GM12891 (cell line): ENCODE measurements around the gene SDK1.

Experiments used
- DNase-seq: peaks from one replicate; pipeline ENCODE4 v3.0.0; 2011; ENCODE audit warnings: low spot score; ENCODE audit not compliant: insufficient read length
- FAIRE-seq: peaks from 2 replicates; lab custom pipeline; 2011; peaks lifted over from hg19 to GRCh38; lab: Jason Lieb, UNC
- PAX5 ChIP-seq: IDR thresholded peaks from 2 replicates; pipeline ENCODE4 v1.6.1; 2011; ENCODE audit warnings: low read length, moderate library complexity, mild to moderate bottlenecking; ENCODE audit not compliant: insufficient read depth, severe bottlenecking
- POLR2A ChIP-seq: IDR thresholded peaks from 2 replicates; pipeline ENCODE4 v1.6.1; 2011; ENCODE audit warnings: low read depth, low read length, control low read depth
- POLR2AphosphoS5 ChIP-seq: IDR thresholded peaks from 2 replicates; pipeline ENCODE4 v1.6.1; 2011; ENCODE audit warnings: low read depth, low read length, control low read depth
- POU2F2 ChIP-seq: IDR thresholded peaks from 2 replicates; pipeline ENCODE4 v1.6.1; 2011; ENCODE audit warnings: low read depth, mild to moderate bottlenecking, control low read depth, low read length, moderate library complexity
- SPI1 ChIP-seq: IDR thresholded peaks from 2 replicates; pipeline ENCODE4 v1.6.1; 2011; ENCODE audit warnings: low read depth, low read length, control low read depth
- TAF1 ChIP-seq: IDR thresholded peaks from 2 replicates; pipeline ENCODE4 v1.6.1; 2011; ENCODE audit warnings: low read depth, low read length, control low read depth

SDK1 gene

DNA sequence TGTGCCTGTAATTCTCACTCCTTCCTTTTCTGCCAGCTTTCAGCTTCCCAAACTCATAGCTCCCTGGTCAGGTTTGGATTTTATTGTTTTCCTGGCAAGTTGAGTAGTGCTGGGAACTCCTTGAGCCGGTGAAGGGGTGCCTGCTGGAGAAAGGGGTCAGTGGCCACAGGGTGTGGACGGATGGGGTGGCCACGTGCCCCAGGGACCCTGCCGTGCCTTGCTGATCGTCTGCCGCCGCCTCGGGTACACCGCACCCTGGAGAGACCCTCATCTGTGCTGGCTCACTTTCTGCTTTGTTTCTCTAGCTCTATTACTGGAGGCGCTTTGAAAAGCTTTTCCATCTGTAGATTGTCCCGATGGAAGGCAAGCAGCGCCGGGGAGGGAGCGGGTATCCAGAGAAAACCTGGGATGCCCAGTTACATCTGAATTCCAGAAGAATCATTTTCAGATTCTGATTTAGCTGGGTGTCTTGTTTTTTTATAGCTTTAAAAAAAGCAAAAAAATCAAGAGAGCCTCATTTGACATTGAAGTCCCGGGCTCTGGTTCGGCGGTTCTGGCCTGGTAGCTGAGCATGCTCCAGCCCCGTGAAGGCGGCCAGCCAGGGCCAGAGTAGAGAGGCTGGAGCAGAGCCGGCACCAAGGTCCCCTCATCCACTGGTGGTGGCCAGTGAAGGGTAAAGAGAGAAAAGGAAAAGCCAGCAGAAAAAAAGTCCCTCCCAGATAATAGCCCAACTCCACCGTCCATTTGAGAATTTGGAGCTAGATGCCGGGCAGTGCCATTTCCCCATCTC lies 870.1 kb downstream of the SDK1 start:
- DNase-seq (no peak), FAIRE-seq (no peak)
- TF ChIP-seq POU2F2 (no peak), PAX5 (no peak), SPI1 (no peak), POLR2A (no peak), POLR2AphosphoS5 (no peak), TAF1 (no peak)

GRCh38 chr7:4172883-4173282 lies 871.8 kb downstream of the SDK1 start:
- FAIRE-seq (no peak), DNase-seq (no peak)
- TF ChIP-seq POLR2AphosphoS5: no peak
- TF ChIP-seq PAX5: no peak
- no peak for TF ChIP-seq TAF1
- TF ChIP-seq POLR2A: no peak
- no peak for TF ChIP-seq SPI1
- TF ChIP-seq POU2F2: no peak

DNA sequence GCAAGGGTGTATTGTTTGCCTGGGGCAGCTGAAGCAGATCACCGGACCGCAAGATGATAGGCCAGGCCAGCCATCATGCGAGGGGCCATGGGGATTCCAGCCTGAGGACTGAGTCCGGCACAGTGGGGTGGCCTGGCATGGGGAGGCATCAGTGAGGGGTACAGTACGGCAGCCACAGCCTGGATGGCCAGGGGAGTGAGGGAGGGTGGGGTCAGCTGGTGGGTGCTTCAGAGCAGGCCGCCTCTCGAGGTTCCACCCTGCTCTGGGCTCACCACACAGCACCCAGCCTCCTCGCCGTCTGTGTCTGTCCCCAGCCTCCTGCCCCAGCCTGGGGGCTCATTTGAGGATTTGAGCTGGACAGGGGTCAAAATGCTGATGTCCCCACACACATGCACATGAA lies 872.6 kb downstream of the SDK1 start:
- DNase-seq (no peak), FAIRE-seq (no peak)
- TF ChIP-seq TAF1 (no peak), POLR2A (no peak), PAX5 (no peak), POU2F2 (no peak), POLR2AphosphoS5 (no peak), SPI1 (no peak)

DNA sequence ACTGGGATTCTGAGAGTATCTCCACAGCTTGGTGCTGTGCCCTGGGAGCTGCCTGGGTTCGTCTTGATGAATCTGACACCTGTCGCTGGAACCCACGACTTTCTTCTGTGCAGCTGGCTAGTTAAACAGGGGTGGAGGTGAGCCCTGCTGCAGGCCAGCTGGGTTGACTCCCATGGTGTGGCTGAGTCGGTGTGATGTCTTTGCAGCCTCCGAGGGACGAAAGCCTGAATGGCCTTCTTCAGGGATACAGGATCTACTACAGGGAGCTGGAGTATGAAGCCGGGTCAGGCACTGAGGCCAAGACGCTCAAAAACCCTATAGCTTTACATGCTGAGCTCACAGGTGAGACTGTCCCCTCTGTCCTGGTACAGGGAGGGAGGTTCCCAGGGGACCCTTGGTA lies 873.0 kb downstream of the SDK1 start:
- DNase-seq: no peak
- no peak for FAIRE-seq
- TF ChIP-seq POLR2A (no peak), SPI1 (no peak), POU2F2 (no peak), POLR2AphosphoS5 (no peak), TAF1 (no peak), PAX5 (no peak)

GRCh38 chr7:4174451-4174850 lies 873.4 kb downstream of the SDK1 start:
- FAIRE-seq (no peak), DNase-seq (no peak)
- no peak for TF ChIP-seq POLR2AphosphoS5
- TF ChIP-seq TAF1: no peak
- no peak for TF ChIP-seq SPI1
- TF ChIP-seq POLR2A: no peak
- TF ChIP-seq POU2F2: no peak
- no peak for TF ChIP-seq PAX5

DNA sequence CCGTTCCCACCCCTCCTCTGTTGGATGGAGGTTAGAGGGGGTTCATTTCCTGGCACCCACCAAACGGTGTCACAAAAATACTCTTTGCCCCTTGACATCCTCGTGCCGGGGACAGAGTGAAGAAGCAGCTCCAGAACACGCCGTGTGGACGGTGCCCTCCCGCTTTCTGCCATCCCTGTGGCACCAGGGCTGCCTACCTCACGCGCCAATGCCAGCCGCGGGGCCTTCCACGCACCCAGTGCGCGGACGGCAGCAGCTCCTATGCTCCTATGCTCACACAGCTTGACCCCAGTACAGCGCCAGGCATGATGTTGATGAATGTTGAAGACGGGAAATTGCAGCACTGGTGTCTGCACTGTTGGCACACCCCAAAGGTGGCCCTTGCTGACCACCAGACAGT lies 873.8 kb downstream of the SDK1 start:
- FAIRE-seq: no peak
- TF ChIP-seq TAF1 (no peak), POU2F2 (no peak), POLR2AphosphoS5 (no peak), SPI1 (no peak), PAX5 (no peak), POLR2A (no peak)

DNA sequence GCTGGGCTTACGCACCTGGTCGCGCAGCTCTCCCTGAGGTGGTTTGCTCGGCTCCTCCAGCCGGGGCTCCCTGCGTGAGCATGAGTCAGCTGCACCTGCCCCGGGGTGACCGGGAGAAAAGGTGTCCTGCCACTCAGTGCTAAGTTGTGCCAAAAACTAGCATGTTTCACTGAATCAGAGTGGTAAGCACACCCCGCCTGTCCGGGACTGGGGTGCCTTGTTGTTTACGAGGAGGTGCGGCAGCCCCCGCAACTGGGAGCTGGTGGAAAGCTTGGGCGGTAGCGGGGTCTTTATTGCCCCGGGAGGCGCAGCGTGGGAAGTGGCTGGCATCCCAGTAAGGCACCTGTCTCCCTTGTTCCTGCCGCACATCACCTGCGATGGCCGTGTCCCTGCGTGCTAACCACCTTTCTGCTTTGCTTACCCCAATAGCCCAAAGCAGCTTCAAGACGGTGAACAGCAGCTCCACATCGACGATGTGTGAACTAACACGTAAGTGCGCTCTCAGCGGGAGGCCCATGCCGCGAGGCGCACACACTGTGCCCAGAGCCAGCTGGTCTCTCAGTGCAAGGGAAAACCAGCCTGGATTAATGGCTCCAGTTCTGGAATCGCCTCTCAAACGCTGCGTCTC lies 874.4 kb downstream of the SDK1 start:
- TF ChIP-seq PAX5: no peak
- TF ChIP-seq POLR2AphosphoS5: no peak
- TF ChIP-seq POU2F2: no peak
- TF ChIP-seq SPI1: no peak
- no peak for TF ChIP-seq POLR2A
- no peak for TF ChIP-seq TAF1
- DNase-seq (no peak), FAIRE-seq (no peak)

More for the DNA sequence above, 873.8 kb downstream of the SDK1 start:
- DNase-seq: no peak

DNA sequence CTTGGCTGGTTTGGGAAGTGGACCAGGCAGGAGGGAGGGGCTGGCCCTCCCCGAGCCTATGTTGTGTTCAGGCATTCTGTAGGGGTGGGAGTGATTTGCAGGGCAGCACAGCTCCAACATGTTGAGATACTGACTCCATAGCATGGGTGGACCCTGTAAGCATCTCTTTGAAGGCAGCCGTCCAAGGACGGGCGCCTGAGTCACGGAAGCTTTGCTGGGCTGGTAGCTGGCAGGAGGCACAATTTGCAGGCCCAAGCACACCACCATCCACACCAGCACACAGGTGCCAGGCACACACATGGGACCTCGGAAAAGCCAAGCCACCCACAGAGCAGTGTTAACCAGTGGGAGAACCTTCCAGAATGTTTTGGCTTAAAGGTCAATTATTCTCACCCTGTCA lies 875.9 kb downstream of the SDK1 start:
- no peak for FAIRE-seq
- TF ChIP-seq TAF1 (no peak), SPI1 (no peak), PAX5 (no peak), POLR2AphosphoS5 (no peak), POLR2A (no peak), POU2F2 (no peak)

DNA sequence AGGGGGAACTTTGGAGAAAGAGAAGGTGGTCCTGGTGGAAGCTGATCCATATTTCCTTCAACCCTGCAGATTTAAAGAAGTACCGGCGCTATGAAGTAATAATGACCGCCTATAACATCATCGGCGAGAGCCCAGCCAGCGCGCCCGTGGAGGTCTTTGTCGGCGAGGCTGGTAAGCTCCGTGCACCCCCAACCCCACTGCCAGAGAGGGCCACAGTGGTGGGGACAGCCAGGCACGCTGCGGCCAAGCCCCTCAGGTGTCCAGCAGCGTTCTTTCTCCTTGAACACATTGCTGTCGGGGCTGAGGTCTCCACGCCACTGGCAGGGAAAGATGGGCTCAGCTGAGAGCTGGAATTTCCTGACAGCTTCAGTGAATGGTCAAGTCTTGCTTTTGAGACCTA lies 877.4 kb downstream of the SDK1 start:
- DNase-seq (no peak), FAIRE-seq (no peak)
- TF ChIP-seq TAF1 (no peak), POLR2A (no peak), SPI1 (no peak), PAX5 (no peak)

More for the DNA sequence above, 875.9 kb downstream of the SDK1 start:
- DNase-seq: no peak

- no peak for FAIRE-seq
Measured at GRCh38 chr7:4178916-4179687, 878.0 kb downstream of the SDK1 start.

More at GRCh38 chr7:4178916-4179687, 878.0 kb downstream of the SDK1 start:
- TF ChIP-seq POU2F2: no peak
- TF ChIP-seq POLR2A: no peak
- TF ChIP-seq PAX5: no peak
- TF ChIP-seq SPI1: no peak
- TF ChIP-seq POLR2AphosphoS5: no peak
- no peak for TF ChIP-seq TAF1
- no peak for DNase-seq
